K562 (cell line): ENCODE results near the gene ADAMTSL2. TPM values are rescaled to one million over a fixed set of nuclear protein-coding genes. Genes with fewer than 3 reads are reported as not detected.

Experiments used
- BRD4 ChIP-seq: fragments of 200-600 bp; sonication (generic); IDR thresholded peaks from 2 replicates; pipeline ENCODE4 v1.6.1; 2017; ENCODE audit warnings: inconsistent platforms
- CHD7 ChIP-seq: fragments of 200-600 bp; sonication (generic); IDR thresholded peaks from one replicate; pipeline ENCODE4 v1.6.1; 2012; ENCODE audit warnings: mild to moderate bottlenecking, low read depth, low read length, inconsistent platforms
- PHB ChIP-seq: fragments of 250-450 bp; sonication (Bioruptor Pico); IDR thresholded peaks from 2 replicates; pipeline ENCODE4 v1.5.0; 2021
- ZFP36 ChIP-seq: fragments of 150-350 bp; IDR thresholded peaks from 2 replicates; pipeline ENCODE4 v1.6.1; 2018; ENCODE audit warnings: low read length, low read depth; ENCODE audit not compliant: partially characterized antibody
- ZNF224 ChIP-seq: sonication (generic); formaldehyde crosslinking; IDR thresholded peaks from 2 replicates; pipeline ENCODE4 v1.8.0; 2022; ENCODE audit warnings: mild to moderate bottlenecking, missing genetic modification reagents
- polyA plus RNA-seq, 8 experiments: library from polyadenylated mRNA; depleted of rRNA in 4 of 8; stranded (reverse) in 5 of 8; unstranded in 3 of 8; fragments of >200 nt; fragmentation: Nextera tagmentation in 2 of 8; fragmentation: Illumina TruSeq in 1 of 8; extraction: Ambion mirVana in 2 of 8; extraction: Trizol in 1 of 8; gene quantifications; 2 replicates each; pipeline versions ENCODE4 v1.2.1 to v1.2.3, GENCODE V29; 2011 to 2014; ENCODE audit warnings: inconsistent platforms in 1 of 8, missing spikeins in 1 of 8
- total RNA-seq, 7 experiments: library from RNA; depleted of rRNA in 6 of 7; stranded (reverse); fragments of >200 nt in 6 of 7; fragmentation: Illumina TruSeq in 2 of 7; extraction: Trizol in 2 of 7; gene quantifications; 2 replicates each; pipeline versions ENCODE4 v1.2.1 to v1.2.3, GENCODE V29; 2011 to 2021; ENCODE audit warnings: low replicate concordance in 1 of 7
- TF ChIP-seq, protein P1 (sequence below): sonication (generic); formaldehyde crosslinking; IDR thresholded peaks from 2 replicates; pipeline ENCODE4 v1.8.0; 2022; ENCODE audit warnings: missing genetic modification reagents, mild to moderate bottlenecking, borderline replicate concordance

ADAMTSL2 gene
- total and polyA plus RNA-seq, 9 of the 15 experiments (the other 6 are each of a cell fraction or from before 2014, with no cell fraction given), result 0.04 TPM; not detected in 8

GRCh38 chr9:133600739-133601138 lies 66.2 kb downstream of the ADAMTSL2 start (continued):
- no peak for TF ChIP-seq CHD7
- TF ChIP-seq ZFP36, result no peak
- TF ChIP-seq, protein P1, sequence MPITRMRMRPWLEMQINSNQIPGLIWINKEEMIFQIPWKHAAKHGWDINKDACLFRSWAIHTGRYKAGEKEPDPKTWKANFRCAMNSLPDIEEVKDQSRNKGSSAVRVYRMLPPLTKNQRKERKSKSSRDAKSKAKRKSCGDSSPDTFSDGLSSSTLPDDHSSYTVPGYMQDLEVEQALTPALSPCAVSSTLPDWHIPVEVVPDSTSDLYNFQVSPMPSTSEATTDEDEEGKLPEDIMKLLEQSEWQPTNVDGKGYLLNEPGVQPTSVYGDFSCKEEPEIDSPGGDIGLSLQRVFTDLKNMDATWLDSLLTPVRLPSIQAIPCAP, result no peak
- TF ChIP-seq ZNF224, result no peak
- TF ChIP-seq PHB (CRISPR knock-in tag), result no peak
- no peak for TF ChIP-seq BRD4
